Neural progenitor cell (in vitro differentiated cells): ENCODE data around the gene RNF115. TPM values are rescaled to one million over a fixed set of nuclear protein-coding genes. Genes with fewer than 3 reads are reported as not detected.

Source experiments
- DNase-seq: peaks from one replicate; pipeline ENCODE4 v3.0.0-alpha.2; 2016; ENCODE audit warnings: low spot score
- H2AFZ ChIP-seq: fragments of 200-600 bp; sonication (generic); replicated peaks from 2 replicates; pipeline ENCODE4 v1.6.1; 2016; ENCODE audit warnings: antibody characterized with exemption
- H3F3A ChIP-seq: fragments of 200-600 bp; sonication (generic); 2 replicates; pipeline ENCODE4 v1.6.1; 2016; ENCODE audit warnings: antibody characterized with exemption, low read depth
- H3K27ac ChIP-seq: fragments of 200-600 bp; sonication (generic); 2 replicates; pipeline ENCODE4 v1.5.1; 2016; ENCODE audit warnings: mild to moderate bottlenecking
- H3K27me3 ChIP-seq: fragments of 200-600 bp; sonication (generic); 2 replicates; pipeline ENCODE4 v1.6.1; 2016; ENCODE audit warnings: mild to moderate bottlenecking, moderate library complexity
- H3K36me3 ChIP-seq: fragments of 200-600 bp; sonication (generic); 2 replicates; pipeline ENCODE4 v1.5.1; 2016
- H3K4me1 ChIP-seq: fragments of 200-600 bp; sonication (generic); 2 replicates; pipeline ENCODE4 v1.6.1; 2016; ENCODE audit warnings: mixed run types
- H3K4me2 ChIP-seq: fragments of 200-600 bp; sonication (generic); 2 replicates; pipeline ENCODE4 v1.6.1; 2016
- H3K4me3 ChIP-seq: fragments of 200-600 bp; sonication (generic); 2 replicates; pipeline ENCODE4 v1.5.1; 2016
- H3K79me2 ChIP-seq: fragments of 200-600 bp; sonication (generic); 2 replicates; pipeline ENCODE4 v1.6.1; 2016; ENCODE audit warnings: low read depth
- H3K9ac ChIP-seq: fragments of 200-600 bp; sonication (generic); 2 replicates; pipeline ENCODE4 v1.6.1; 2016
- H3K9me3 ChIP-seq: fragments of 200-600 bp; sonication (generic); 2 replicates; pipeline ENCODE4 v1.5.1; 2016; ENCODE audit warnings: low read depth
- H4K20me1 ChIP-seq: fragments of 200-600 bp; sonication (generic); 2 replicates; pipeline ENCODE4 v1.6.1; 2016; ENCODE audit warnings: low read depth
- H3K27ac Mint-ChIP-seq: 3 replicates; pipeline ENCODE4 v1.8.0; 2021; ENCODE audit warnings: mixed read lengths
- H3K27me3 Mint-ChIP-seq: 2 replicates; pipeline ENCODE4 v1.8.0; 2022; ENCODE audit warnings: low read depth, mild to moderate bottlenecking, inconsistent platforms, moderate library complexity, mixed read lengths; ENCODE audit not compliant: insufficient read depth
- H3K36me3 Mint-ChIP-seq: 3 replicates; pipeline ENCODE4 v1.8.0; 2021; ENCODE audit warnings: mixed read lengths
- H3K4me1 Mint-ChIP-seq: 3 replicates; pipeline ENCODE4 v1.8.0; 2021; ENCODE audit warnings: mixed read lengths
- H3K4me3 Mint-ChIP-seq: 3 replicates; pipeline ENCODE4 v1.8.0; 2021; ENCODE audit warnings: mild to moderate bottlenecking, moderate library complexity, mixed read lengths
- H3K9me3 Mint-ChIP-seq: 3 replicates; pipeline ENCODE4 v1.8.0; 2020; ENCODE audit warnings: mixed read lengths
- CTCF ChIP-seq: fragments of 200-600 bp; sonication (generic); IDR thresholded peaks from 2 replicates; pipeline ENCODE4 v1.5.1; 2017; ENCODE audit warnings: antibody characterized with exemption, mild to moderate bottlenecking
- EZH2 ChIP-seq: fragments of 200-600 bp; sonication (generic); IDR thresholded peaks from 2 replicates; pipeline ENCODE4 v1.6.1; 2017; ENCODE audit warnings: antibody characterized with exemption, mild to moderate bottlenecking, moderate library complexity
- EZH2phosphoT487 ChIP-seq: fragments of 200-600 bp; sonication (generic); IDR thresholded peaks from 2 replicates; pipeline ENCODE4 v1.6.1; 2017; ENCODE audit warnings: antibody characterized with exemption
- total RNA-seq: library from RNA; depleted of rRNA; stranded (reverse); fragments of >200 nt; gene quantifications from 2 replicates; pipeline ENCODE4 v1.2.3, GENCODE V29; 2015; ENCODE audit warnings: low replicate concordance

Gene RNF115
- total RNA-seq, 1 donor from 2014 or later = 12.9 TPM

- Mint-ChIP-seq H3K4me3 (no peak overlapping the region), H3K9me3 (no peaks in the 10 kb centered on the region), H3K27ac (no peak overlapping the region), H3K27me3 (peaks cover 2% of the 10 kb centered on the region), H3K4me1 (peaks cover 3% of the 10 kb centered on the region), H3K36me3 (peaks cover 33% of the 10 kb centered on the region)
- no peak for TF ChIP-seq EZH2phosphoT487
- TF ChIP-seq EZH2 = no peak
- peak; percentile 51 for TF ChIP-seq CTCF
- no peak overlapping the region for H3K4me2 ChIP-seq
- H3K36me3 ChIP-seq = no peaks in the 10 kb centered on the region
- no peaks in the 10 kb centered on the region for H3K4me1 ChIP-seq
- H2AFZ ChIP-seq = no peak overlapping the region
- H3K27ac ChIP-seq = no peak overlapping the region
- no peak overlapping the region for H3K9ac ChIP-seq
- H3K79me2 ChIP-seq = no peaks in the 10 kb centered on the region
- no peak overlapping the region for H3K4me3 ChIP-seq
- no peaks in the 10 kb centered on the region for H3K9me3 ChIP-seq
- DNase-seq = peak; percentile 20
- peaks cover 22% of the 10 kb centered on the region for H3F3A ChIP-seq
- peaks cover 8% of the 10 kb centered on the region for H3K27me3 ChIP-seq
- no peaks in the 10 kb centered on the region for H4K20me1 ChIP-seq
These were observed 25.7 kb upstream of the RNF115 start for GRCh38 chr1:145849356-145850160.

- TF ChIP-seq EZH2phosphoT487 (no peak), EZH2 (no peak), CTCF (no peak)
- no peak overlapping the region for H3K27ac ChIP-seq
- H2AFZ ChIP-seq = no peak overlapping the region
- DNase-seq = no peak
- peaks cover 11% of the 10 kb centered on the region for H3K27me3 ChIP-seq
- Mint-ChIP-seq H3K36me3 (peaks cover 22% of the 10 kb centered on the region), H3K9me3 (no peaks in the 10 kb centered on the region), H3K27me3 (peaks cover 2% of the 10 kb centered on the region), H3K27ac (no peak overlapping the region), H3K4me3 (no peak overlapping the region), H3K4me1 (peaks cover 3% of the 10 kb centered on the region)
- H3K79me2 ChIP-seq = no peaks in the 10 kb centered on the region
- H3K4me3 ChIP-seq = no peak overlapping the region
- H3K4me2 ChIP-seq = no peak overlapping the region
- H3K4me1 ChIP-seq = no peaks in the 10 kb centered on the region
- H4K20me1 ChIP-seq = no peaks in the 10 kb centered on the region
- peaks cover 28% of the 10 kb centered on the region for H3F3A ChIP-seq
- no peak overlapping the region for H3K9ac ChIP-seq
- no peaks in the 10 kb centered on the region for H3K36me3 ChIP-seq
- H3K9me3 ChIP-seq = no peaks in the 10 kb centered on the region
These were observed 23.9 kb upstream of the RNF115 start for GRCh38 chr1:145847827-145848226.

GRCh38 chr1:145846201-145846612 lies 22.3 kb upstream of the RNF115 start:
- Mint-ChIP-seq H3K4me1 (peaks cover 3% of the 10 kb centered on the region), H3K36me3 (peaks cover 24% of the 10 kb centered on the region), H3K27ac (peak overlapping the region; percentile 34), H3K4me3 (no peak overlapping the region), H3K9me3 (no peaks in the 10 kb centered on the region), H3K27me3 (peaks cover 2% of the 10 kb centered on the region)
- Histone ChIP-seq H3K27me3 (peaks cover 11% of the 10 kb centered on the region), H3K4me1 (no peaks in the 10 kb centered on the region), H3K79me2 (no peaks in the 10 kb centered on the region), H3K4me3 (peak overlapping the region; percentile 69), H2AFZ (peak overlapping the region; percentile 90), H4K20me1 (no peaks in the 10 kb centered on the region), H3K9me3 (no peaks in the 10 kb centered on the region), H3K4me2 (peak overlapping the region; percentile 92), H3F3A (peaks cover 33% of the 10 kb centered on the region), H3K9ac (no peak overlapping the region), H3K27ac (no peak overlapping the region), H3K36me3 (no peaks in the 10 kb centered on the region)
- DNase-seq = peak; percentile 69
- TF ChIP-seq EZH2 (no peak), EZH2phosphoT487 (no peak), CTCF (peak; percentile 59)
